K562 (cell line): ENCODE results near the gene MED16. TPM values are rescaled to one million over a fixed set of nuclear protein-coding genes. Genes with fewer than 3 reads are reported as not detected.

Experiments
- ATF4 ChIP-seq: fragments of 450-650 bp; formaldehyde crosslinking; IDR thresholded peaks from 2 replicates; pipeline ENCODE4 v1.4.0; 2022; ENCODE audit warnings: mild to moderate bottlenecking, moderate library complexity
- FUS ChIP-seq: fragments of 200-400 bp; formaldehyde crosslinking; optimal IDR thresholded peaks from 2 replicates; pipeline ENCODE3; 2017; ENCODE audit warnings: low read depth, low read length
- GATA2 ChIP-seq: sonication (generic); formaldehyde crosslinking; IDR thresholded peaks from 2 replicates; pipeline ENCODE4 v1.4.0; 2020; ENCODE audit warnings: mild to moderate bottlenecking, missing genetic modification reagents
- HNRNPL ChIP-seq: fragments of 200-400 bp; formaldehyde crosslinking; IDR thresholded peaks from 2 replicates; pipeline ENCODE4 v1.6.1; 2017; ENCODE audit warnings: low read depth, mild to moderate bottlenecking, low read length
- HNRNPUL1 ChIP-seq: fragments of 200-400 bp; formaldehyde crosslinking; IDR thresholded peaks from 2 replicates; pipeline ENCODE4 v1.6.1; 2017; ENCODE audit warnings: low read length
- LARP7 ChIP-seq: fragments of 450-650 bp; IDR thresholded peaks from 2 replicates; pipeline ENCODE4 v1.6.1; 2016
- MTA3 ChIP-seq: fragments of 450-650 bp; formaldehyde crosslinking; IDR thresholded peaks from 2 replicates; pipeline ENCODE4 v1.6.1; 2017; ENCODE audit warnings: mild to moderate bottlenecking, borderline replicate concordance
- NFIX ChIP-seq: fragments of 250-450 bp; sonication (Bioruptor Pico); IDR thresholded peaks from 2 replicates; pipeline ENCODE4 v1.4.0; 2020; ENCODE audit warnings: low read depth, mild to moderate bottlenecking, moderate library complexity
- NFYB ChIP-seq: IDR thresholded peaks from 2 replicates; pipeline ENCODE4 v1.6.1; 2011; ENCODE audit warnings: mild to moderate bottlenecking, moderate library complexity; ENCODE audit not compliant: insufficient read length; ENCODE audit errors: extremely low read depth
- NR2F6 ChIP-seq: fragments of 450-650 bp; formaldehyde crosslinking; IDR thresholded peaks from 2 replicates; pipeline ENCODE4 v1.4.0; 2020; ENCODE audit warnings: mild to moderate bottlenecking
- NR3C1 ChIP-seq: sonication (generic); formaldehyde crosslinking; IDR thresholded peaks from 2 replicates; pipeline ENCODE4 v1.8.1; 2022; ENCODE audit warnings: missing genetic modification reagents
- POLR2A ChIP-seq: fragments of 450-650 bp; conservative IDR thresholded peaks from 2 replicates; pipeline ENCODE4 v1.6.1; 2016
- SIN3A ChIP-seq, 2 experiments: fragments of 150-350 bp in 1 of 2; IDR thresholded peaks; 2 replicates each; pipeline ENCODE4 v1.6.1; 2011 to 2016; ENCODE audit warnings: borderline replicate concordance in 2 of 2, low read depth in 2 of 2, low read length in 2 of 2, mild to moderate bottlenecking in 2 of 2, moderate library complexity in 2 of 2; ENCODE audit not compliant: control insufficient read depth in 1 of 2
- SMARCA5 ChIP-seq: fragments of 450-650 bp; IDR thresholded peaks from 2 replicates; pipeline ENCODE4 v1.6.1; 2016
- SREBF2 ChIP-seq: sonication (generic); formaldehyde crosslinking; IDR thresholded peaks from 2 replicates; pipeline ENCODE4 v1.4.0; 2020; ENCODE audit warnings: mild to moderate bottlenecking, missing genetic modification reagents
- U2AF2 ChIP-seq: fragments of 200-400 bp; formaldehyde crosslinking; optimal IDR thresholded peaks from 2 replicates; pipeline ENCODE3; 2017; ENCODE audit warnings: low read depth, mild to moderate bottlenecking, low read length
- WHSC1 ChIP-seq: IDR thresholded peaks from one replicate; pipeline ENCODE4 v1.6.1; 2012; ENCODE audit warnings: low read length, control low read depth, inconsistent platforms
- ZFX ChIP-seq: sonication (generic); formaldehyde crosslinking; IDR thresholded peaks from 2 replicates; pipeline ENCODE4 v1.8.0; 2022; ENCODE audit warnings: mild to moderate bottlenecking, missing genetic modification reagents, moderate library complexity
- ZNF12 ChIP-seq: sonication (generic); formaldehyde crosslinking; IDR thresholded peaks from 2 replicates; pipeline ENCODE4 v1.4.0; 2020; ENCODE audit warnings: mild to moderate bottlenecking, missing genetic modification reagents
- ZNF23 ChIP-seq: fragments of 250-450 bp; sonication (Bioruptor Pico); IDR thresholded peaks from 2 replicates; pipeline ENCODE4 v1.4.0; 2020; ENCODE audit warnings: mild to moderate bottlenecking
- ZNF407 ChIP-seq: fragments of 450-650 bp; IDR thresholded peaks from 2 replicates; pipeline ENCODE4 v1.6.1; 2016; ENCODE audit warnings: low read depth
- ZNF668 ChIP-seq: fragments of 250-450 bp; sonication (Bioruptor Pico); IDR thresholded peaks from 2 replicates; pipeline ENCODE4 v1.8.0; 2022; ENCODE audit warnings: mild to moderate bottlenecking, inconsistent platforms
- polyA plus RNA-seq, 8 experiments: library from polyadenylated mRNA; depleted of rRNA in 4 of 8; stranded (reverse) in 5 of 8; unstranded in 3 of 8; fragments of >200 nt; fragmentation: Nextera tagmentation in 2 of 8; fragmentation: Illumina TruSeq in 1 of 8; extraction: Ambion mirVana in 2 of 8; extraction: Trizol in 1 of 8; gene quantifications; 2 replicates each; pipeline versions ENCODE4 v1.2.1 to v1.2.3, GENCODE V29; 2011 to 2014; ENCODE audit warnings: inconsistent platforms in 1 of 8, missing spikeins in 1 of 8
- total RNA-seq, 7 experiments: library from RNA; depleted of rRNA in 6 of 7; stranded (reverse); fragments of >200 nt in 6 of 7; fragmentation: Illumina TruSeq in 2 of 7; extraction: Trizol in 2 of 7; gene quantifications; 2 replicates each; pipeline versions ENCODE4 v1.2.1 to v1.2.3, GENCODE V29; 2011 to 2021; ENCODE audit warnings: low replicate concordance in 1 of 7

Gene MED16
- total and polyA plus RNA-seq, 9 of the 15 experiments (the other 6 are each of a cell fraction or from before 2014, with no cell fraction given) = 0.89 to 59.9 (median 8.6) TPM

- TF ChIP-seq ATF4 (CRISPR knock-in tag) (no peak), ZNF23 (CRISPR knock-in tag) (no peak), U2AF2 (no peak), SMARCA5 (no peak), POLR2A (no peak; the same call in 1 of the 2 replicates), LARP7 (no peak), ZFX (peak; percentile 64), GATA2 (CRISPR knock-in tag) (no peak), FUS (peak; percentile 67), MTA3 (peak; percentile 74), SREBF2 (CRISPR knock-in tag) (no peak), NR2F6 (CRISPR knock-in tag) (no peak), SIN3A (IDR thresholded peaks at IDR 0.05; ENCODE audit: borderline replicate concordance in 2 of 2, control insufficient read depth in 1 of 2, low read depth in 2 of 2, low read length in 2 of 2) (peak in 1 of 2 experiments; percentile 31; a peak in 1 of 4 replicates), ZNF407 (no peak), HNRNPUL1 (no peak), ZNF668 (CRISPR knock-in tag) (0 out of 2 replicates have a peak, but pooled peaks have one; percentile 18), NFYB (no peak), HNRNPL (peak; percentile 90), NFIX (CRISPR knock-in tag) (no peak), NR3C1 (CRISPR knock-in tag) (no peak), ZNF12 (CRISPR knock-in tag) (no peak), WHSC1 (no peak)
Measured at GRCh38 chr19:861756-862580, 31.0 kb downstream of the MED16 start (continued).
